Osteocyte (in vitro differentiated cells): ENCODE measurements around the gene SCRT2. TPM values are rescaled to one million over a fixed set of nuclear protein-coding genes. Genes with fewer than 3 reads are reported as not detected.
"Not testable (repeated sequence)": the region's sequence is repeated elsewhere in the genome, so short reads cannot be mapped to it uniquely, and the experiment has no call there.

Experiments
- DNase-seq: peaks from one replicate; pipeline ENCODE4 v3.0.0; 2021; ENCODE audit warnings: mixed read lengths; ENCODE audit not compliant: unreplicated experiment; ENCODE audit errors: extremely low spot score
- H3K27ac Mint-ChIP-seq: one replicate; pipeline ENCODE4 v1.8.0; 2021; ENCODE audit warnings: mild to moderate bottlenecking, mixed read lengths; ENCODE audit not compliant: unreplicated experiment
- H3K27me3 Mint-ChIP-seq: one replicate; pipeline ENCODE4 v1.8.0; 2021; ENCODE audit warnings: mixed read lengths; ENCODE audit not compliant: unreplicated experiment
- H3K36me3 Mint-ChIP-seq: one replicate; pipeline ENCODE4 v1.8.0; 2021; ENCODE audit warnings: mixed read lengths; ENCODE audit not compliant: unreplicated experiment
- H3K4me1 Mint-ChIP-seq: one replicate; pipeline ENCODE4 v1.8.0; 2021; ENCODE audit warnings: mixed read lengths; ENCODE audit not compliant: unreplicated experiment
- H3K4me3 Mint-ChIP-seq: one replicate; pipeline ENCODE4 v1.8.0; 2021; ENCODE audit warnings: mild to moderate bottlenecking, moderate library complexity, mixed read lengths; ENCODE audit not compliant: unreplicated experiment
- H3K9me3 Mint-ChIP-seq: one replicate; pipeline ENCODE4 v1.8.0; 2021; ENCODE audit warnings: mixed read lengths; ENCODE audit not compliant: unreplicated experiment
- CTCF ChIP-seq: fragments of 200-600 bp; sonication (generic); IDR thresholded peaks from 2 replicates; pipeline ENCODE4 v1.5.0; 2021; ENCODE audit warnings: antibody characterized with exemption, mild to moderate bottlenecking, moderate library complexity
- total RNA-seq: library from RNA; stranded (reverse); gene quantifications from 2 replicates; pipeline ENCODE4 v1.2.1, GENCODE V29; 2021

SCRT2 gene
- total RNA-seq, 1 donor from 2014 or later = not detected

GRCh38 chr20:642398-643174 lies 33.0 kb downstream of the SCRT2 start:
- Mint-ChIP-seq H3K4me1 (peaks cover 3% of the 10 kb centered on the region), H3K36me3 (peaks cover 5% of the 10 kb centered on the region), H3K27ac (no peak overlapping the region), H3K4me3 (no peak overlapping the region), H3K9me3 (no peaks in the 10 kb centered on the region), H3K27me3 (peaks cover 3% of the 10 kb centered on the region)
- TF ChIP-seq CTCF = no peak
- no peak for DNase-seq

GRCh38 chr20:642013-642397 lies 33.6 kb downstream of the SCRT2 start:
- DNase-seq, H3K4me1 Mint-ChIP-seq, H3K9me3 Mint-ChIP-seq, H3K27me3 Mint-ChIP-seq, H3K36me3 Mint-ChIP-seq, H3K4me3 Mint-ChIP-seq, H3K27ac Mint-ChIP-seq: not testable (repeated sequence)

- no peaks in the 10 kb centered on the region for H3K36me3 Mint-ChIP-seq
- H3K27me3 Mint-ChIP-seq = peaks cover 7% of the 10 kb centered on the region
- no peak for DNase-seq
- no peak overlapping the region for H3K4me3 Mint-ChIP-seq
- H3K27ac Mint-ChIP-seq = no peak overlapping the region
- H3K9me3 Mint-ChIP-seq = no peaks in the 10 kb centered on the region
- no peaks in the 10 kb centered on the region for H3K4me1 Mint-ChIP-seq
- TF ChIP-seq CTCF = no peak
Measured at GRCh38 chr20:641516-641875, 34.1 kb downstream of the SCRT2 start.

GRCh38 chr20:640674-641515 lies 34.7 kb downstream of the SCRT2 start:
- TF ChIP-seq CTCF = no peak
- DNase-seq = no peak
- Mint-ChIP-seq H3K4me1 (no peaks in the 10 kb centered on the region), H3K36me3 (no peaks in the 10 kb centered on the region), H3K27ac (no peak overlapping the region), H3K27me3 (peaks cover 10% of the 10 kb centered on the region), H3K9me3 (no peaks in the 10 kb centered on the region), H3K4me3 (no peak overlapping the region)

- no peak for DNase-seq
- Mint-ChIP-seq H3K27ac (no peak overlapping the region), H3K4me1 (peaks cover 3% of the 10 kb centered on the region), H3K27me3 (peaks cover 10% of the 10 kb centered on the region), H3K4me3 (no peak overlapping the region), H3K36me3 (no peaks in the 10 kb centered on the region), H3K9me3 (no peaks in the 10 kb centered on the region)
- no peak for TF ChIP-seq CTCF
Measured at GRCh38 chr20:638579-638978, 37.0 kb downstream of the SCRT2 start.
